ENCODE results near the gene CMIP.
"Not testable (repeated sequence)": the region's sequence is repeated elsewhere in the genome, so short reads cannot be mapped to it uniquely, and the experiment has no call there.

The CMIP gene

DNA sequence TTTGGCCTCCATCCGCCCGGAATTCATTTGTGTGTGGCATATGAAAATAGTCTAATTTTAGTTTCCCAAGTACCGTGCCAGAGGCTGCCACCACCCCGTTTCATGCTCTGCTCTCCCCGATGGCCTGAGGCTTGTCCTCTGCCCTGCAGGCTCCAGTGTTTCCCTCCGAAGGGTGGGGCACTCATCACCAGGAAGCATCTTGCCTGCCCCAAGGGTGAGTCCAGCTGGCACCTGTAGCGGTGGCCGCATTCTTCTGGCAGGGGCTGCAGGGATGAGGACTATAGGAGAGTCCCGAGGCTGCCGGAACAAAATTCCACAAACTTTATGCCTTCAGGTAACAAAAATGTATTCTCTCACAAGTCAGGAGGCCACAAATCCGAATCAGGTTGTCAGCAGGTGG, 23.1 kb upstream of the CMIP start:
- no peak for DNase-seq

DNA sequence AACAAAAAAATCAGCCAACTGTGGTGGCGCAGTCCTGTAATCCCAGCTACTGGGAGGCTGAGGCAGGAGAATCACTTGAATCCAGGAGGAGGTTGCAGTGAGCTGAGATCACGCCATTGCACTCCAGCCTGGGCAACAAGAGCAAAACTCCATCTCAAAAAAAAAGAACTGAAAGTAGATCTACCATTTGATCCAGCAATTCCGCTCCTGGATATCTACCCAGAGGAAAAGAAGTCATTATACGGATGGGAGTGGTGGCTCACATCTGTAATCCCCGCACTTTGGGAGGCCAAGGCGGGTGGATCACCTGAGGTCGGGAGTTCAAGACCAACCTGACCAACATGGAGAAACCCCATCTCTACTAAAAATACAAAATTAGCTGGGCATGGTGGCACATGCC, 22.5 kb upstream of the CMIP start:
- not testable (repeated sequence) for DNase-seq

- DNase-seq, result no peak
Observed at GRCh38 chr16:81424771-81425170, 19.8 kb upstream of the CMIP start.

DNA sequence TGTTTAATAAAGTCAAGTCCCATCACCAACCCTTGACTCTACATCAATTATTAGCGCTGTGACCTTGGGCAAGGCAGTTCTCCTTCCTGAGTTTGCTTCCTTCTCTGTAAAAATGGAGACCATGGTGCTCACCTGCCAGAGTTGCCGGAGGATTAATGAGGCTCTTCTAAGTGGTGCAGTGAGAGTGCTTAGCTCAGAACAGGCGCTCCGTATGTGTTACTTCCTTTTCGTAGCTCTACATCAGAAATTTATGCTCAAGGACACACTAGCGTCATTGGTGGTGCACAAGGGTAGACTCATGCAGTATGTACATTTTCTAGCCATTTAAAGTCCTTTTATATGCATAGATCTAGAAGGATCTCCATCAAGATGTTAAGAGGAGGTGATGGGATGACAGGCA, 17.4 kb upstream of the CMIP start:
- DNase-seq, result no peak

GRCh38 chr16:81429045-81429521, 15.5 kb upstream of the CMIP start:
- DNase-seq, result peak; percentile 35

GRCh38 chr16:81431554-81432353, 12.9 kb upstream of the CMIP start:
- no peak for DNase-seq

- DNase-seq, result no peak
Observed at GRCh38 chr16:81432937-81433557, 11.6 kb upstream of the CMIP start.

- DNase-seq, result no peak
Observed at GRCh38 chr16:81435103-81435502, 9.5 kb upstream of the CMIP start.

- no peak for DNase-seq
Observed at GRCh38 chr16:81435567-81435966, 9.0 kb upstream of the CMIP start.

GRCh38 chr16:81436386-81436785, 8.2 kb upstream of the CMIP start:
- DNase-seq, result no peak

DNA sequence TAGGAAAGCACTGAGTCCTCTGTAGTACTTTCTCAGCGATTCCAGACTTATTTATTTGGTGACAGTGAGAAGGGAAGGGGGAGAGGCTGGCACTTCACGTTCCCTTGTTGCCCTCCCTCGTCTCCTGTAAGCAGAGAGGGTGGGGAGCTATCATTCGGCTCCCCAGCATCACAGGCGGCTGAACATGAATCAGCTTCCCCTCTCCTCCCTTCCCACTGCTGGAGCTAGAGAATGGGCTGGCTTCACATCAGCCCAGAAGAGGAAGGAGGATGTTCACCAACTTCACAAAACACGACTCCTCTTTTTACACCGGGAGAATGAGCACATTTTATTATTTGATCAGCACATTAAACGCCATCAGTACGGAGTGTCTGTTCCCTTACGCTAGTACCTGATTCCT, 6.7 kb upstream of the CMIP start:
- no peak for DNase-seq

DNA sequence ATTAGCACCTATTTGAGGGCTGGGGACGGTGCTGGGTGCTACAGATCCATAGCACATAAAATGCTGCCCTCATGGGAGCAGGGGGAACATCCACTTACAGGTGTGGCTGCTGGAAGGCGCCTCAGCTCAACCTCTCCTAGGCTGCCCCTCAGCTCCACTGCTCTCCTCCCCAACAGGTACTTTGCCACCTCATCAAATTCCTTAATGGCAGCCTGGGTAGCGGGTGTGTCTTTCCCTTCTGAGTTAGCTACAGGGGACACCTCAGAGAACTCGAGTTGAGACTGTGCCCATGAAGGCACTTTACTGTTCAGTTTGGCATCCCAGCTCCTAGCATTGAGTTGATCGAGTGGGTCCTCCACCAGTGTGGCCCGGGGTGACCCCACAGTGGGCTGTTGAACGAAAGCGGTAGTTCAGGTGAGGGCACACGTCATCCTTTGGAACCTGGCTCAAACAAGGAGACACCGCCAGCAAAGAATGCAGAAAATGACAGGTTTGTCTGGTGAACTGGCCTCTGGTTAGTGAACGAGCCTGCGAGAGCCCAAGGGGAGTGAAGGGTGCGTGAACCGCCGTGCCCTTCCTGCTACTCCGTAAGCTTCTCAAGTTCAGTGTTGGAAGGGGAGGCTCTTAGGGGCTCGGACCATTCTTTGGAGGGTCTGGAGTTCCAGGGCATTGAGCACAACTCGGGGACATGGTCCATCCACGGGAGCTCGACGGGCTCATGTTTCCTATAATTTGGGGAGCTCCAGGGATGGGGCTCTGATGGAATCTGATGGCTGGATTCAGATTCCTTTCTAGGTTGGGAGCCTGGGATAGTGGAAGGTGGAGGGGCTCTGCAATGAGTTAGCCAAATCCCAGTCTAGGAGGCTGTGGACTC, 3.5 kb upstream of the CMIP start:
- DNase-seq, result no peak

- peak; percentile 12 for DNase-seq
Observed at GRCh38 chr16:81442220-81442915, 2.2 kb upstream of the CMIP start.

GRCh38 chr16:81442916-81443687, 1.5 kb upstream of the CMIP start:
- no peak for DNase-seq

DNA sequence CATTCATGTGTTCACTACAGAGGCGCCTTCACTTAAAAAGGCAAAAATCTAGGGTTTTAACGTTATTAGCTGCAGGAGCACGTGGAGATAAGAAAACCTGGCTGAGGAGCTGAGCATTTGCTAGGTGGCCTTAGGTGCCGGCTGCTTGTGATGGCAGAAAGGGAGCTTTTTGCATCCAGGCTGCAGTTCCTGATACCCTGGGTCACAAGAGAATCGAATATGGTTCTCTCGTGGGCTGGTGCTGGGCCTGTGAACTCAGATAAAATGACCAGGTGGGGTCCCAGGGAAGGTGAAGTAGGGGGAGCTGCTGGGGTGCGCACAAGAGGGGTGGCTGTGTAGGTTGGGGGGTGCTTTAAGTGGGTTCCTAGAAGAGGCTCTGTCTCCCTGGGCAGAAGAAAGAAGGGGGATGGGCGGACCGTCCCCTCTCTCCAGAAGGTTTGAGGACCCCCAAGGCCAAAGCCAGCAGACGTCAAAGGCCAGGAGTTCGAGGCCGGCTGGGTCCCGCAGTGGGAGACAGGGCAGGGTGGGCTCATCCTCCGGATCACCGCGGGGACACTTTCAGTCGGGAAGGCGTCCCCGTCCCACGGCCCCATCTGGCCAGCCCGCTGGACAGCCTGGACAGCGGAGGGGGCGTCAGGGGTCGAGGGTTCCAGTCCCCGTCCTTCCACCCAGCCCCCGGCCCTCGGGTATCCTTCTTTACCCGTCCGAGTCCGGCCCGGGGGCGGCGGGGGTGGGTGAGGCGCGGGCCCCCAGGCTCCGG, 740 bp upstream of the CMIP start:
- peak; percentile 11 for DNase-seq

- DNase-seq, result peak; percentile 52
Observed at GRCh38 chr16:81445143-81445961, 744 bp downstream of the CMIP start.

- peak; percentile 57 for DNase-seq
Observed at GRCh38 chr16:81445966-81446906, 1.6 kb downstream of the CMIP start.

- no peak for DNase-seq
Observed at GRCh38 chr16:81446907-81447268, 2.3 kb downstream of the CMIP start.
